ENCODE measurements around the gene RABGAP1L. TPM values are rescaled to one million over a fixed set of nuclear protein-coding genes. Genes with fewer than 3 reads are reported as not detected.

The RABGAP1L gene
- total and polyA plus RNA-seq, 10 donors, result 30.3 to 125 (median 77.7) TPM

GRCh38 chr1:174954671-174955669, 795.6 kb downstream of the RABGAP1L start:
- no peak overlapping the region for H3K4me3 ChIP-seq
- WGBS, 5 donors, result 51 to 59% (median 53%) methylated on average over 3 of the region's 3 CpGs
- peaks cover 12 to 49% (median 25%) of the 10 kb centered on the region in 6 donors for H3K4me1 ChIP-seq
- no peaks in the 10 kb centered on the region for H3K27me3 ChIP-seq (replicated peaks in 1 of 7)
- intact Hi-C loops (cut with DNase I; ENCODE audit: low total_unique reads), result no loop called here
- TF ChIP-seq POLR2AphosphoS5 (IDR thresholded peaks at IDR 0.05), result no peak
- no peak for TF ChIP-seq POLR2A (IDR thresholded peaks at IDR 0.05)
- no peak for TF ChIP-seq CTCF (IDR thresholded peaks at IDR 0.05 in 8 of 11, conservative IDR thresholded peaks at IDR 0.05 in 3 of 11)
- DNase-seq, result no peak
- peak overlapping the region in 3 of 8 donors; percentile 32 to 43 (median 34) for H3K27ac ChIP-seq
- H3K9me3 ChIP-seq, result no peaks in the 10 kb centered on the region
- H3K36me3 ChIP-seq, result peaks cover 0 to 8% (median 0%) of the 10 kb centered on the region in 6 donors

GRCh38 chr1:174956086-174956485, 796.8 kb downstream of the RABGAP1L start:
- H3K27me3 ChIP-seq (replicated peaks in 1 of 7), result no peaks in the 10 kb centered on the region
- peaks cover 0 to 8% (median 0%) of the 10 kb centered on the region in 6 donors for H3K36me3 ChIP-seq
- no peaks in the 10 kb centered on the region for H3K9me3 ChIP-seq
- H3K4me1 ChIP-seq, result peaks cover 12 to 55% (median 25%) of the 10 kb centered on the region in 6 donors
- DNase-seq, result no peak
- H3K4me3 ChIP-seq, result no peak overlapping the region
- H3K27ac ChIP-seq, result no peak overlapping the region
- WGBS, 5 donors, result 93 to 96% (median 95%) methylated on average over 3 of the region's 3 CpGs
- TF ChIP-seq CTCF (IDR thresholded peaks at IDR 0.05 in 8 of 11, conservative IDR thresholded peaks at IDR 0.05 in 3 of 11), result no peak
- no peak for TF ChIP-seq POLR2A (IDR thresholded peaks at IDR 0.05)
- TF ChIP-seq POLR2AphosphoS5 (IDR thresholded peaks at IDR 0.05), result no peak
- intact Hi-C loops (cut with DNase I; ENCODE audit: low total_unique reads), result no loop called here

- no peak overlapping the region for H3K4me3 ChIP-seq
- TF ChIP-seq POLR2A (IDR thresholded peaks at IDR 0.05) (no peak), CTCF (IDR thresholded peaks at IDR 0.05 in 8 of 11, conservative IDR thresholded peaks at IDR 0.05 in 3 of 11) (no peak), POLR2AphosphoS5 (IDR thresholded peaks at IDR 0.05) (no peak)
- peaks cover 0 to 8% (median 0%) of the 10 kb centered on the region in 6 donors for H3K36me3 ChIP-seq
- H3K27me3 ChIP-seq (replicated peaks in 1 of 7), result no peaks in the 10 kb centered on the region
- H3K9me3 ChIP-seq, result no peaks in the 10 kb centered on the region
- peak overlapping the region in 1 of 8 donors; percentile 33 for H3K27ac ChIP-seq
- intact Hi-C loops (cut with DNase I; ENCODE audit: low total_unique reads), result no loop called here
- peaks cover 12 to 55% (median 25%) of the 10 kb centered on the region in 6 donors for H3K4me1 ChIP-seq
- DNase-seq, result no peak
Observed at GRCh38 chr1:174956976-174957375, 797.7 kb downstream of the RABGAP1L start.

GRCh38 chr1:174957829-174958228, 798.5 kb downstream of the RABGAP1L start:
- H3K27ac ChIP-seq, result peak overlapping the region in 5 of 8 donors; percentile 6 to 48 (median 16)
- no peak for DNase-seq
- TF ChIP-seq POLR2A (IDR thresholded peaks at IDR 0.05) (no peak), POLR2AphosphoS5 (IDR thresholded peaks at IDR 0.05) (no peak), CTCF (IDR thresholded peaks at IDR 0.05 in 8 of 11, conservative IDR thresholded peaks at IDR 0.05 in 3 of 11) (no peak)
- H3K4me3 ChIP-seq, result no peak overlapping the region
- H3K36me3 ChIP-seq, result peaks cover 0 to 8% (median 0%) of the 10 kb centered on the region in 6 donors
- intact Hi-C loops (cut with DNase I; ENCODE audit: low total_unique reads), result no loop called here
- H3K4me1 ChIP-seq, result peaks cover 12 to 57% (median 25%) of the 10 kb centered on the region in 6 donors
- no peaks in the 10 kb centered on the region for H3K9me3 ChIP-seq
- no peaks in the 10 kb centered on the region for H3K27me3 ChIP-seq (replicated peaks in 1 of 7)

Measured in spleen (tissue), 11 donors.